Lung (tissue), 12 donors: ENCODE data around the gene PARP4. TPM values are rescaled to one million over a fixed set of nuclear protein-coding genes. Genes with fewer than 3 reads are reported as not detected.
"Not testable (repeated sequence)": the region's sequence is repeated elsewhere in the genome, so short reads cannot be mapped to it uniquely, and the experiment has no call there.

Experiments
- ATAC-seq: fragments of 200-7000 bp; cut with Tn5 transposase; one replicate; pipeline ENCODE4 v1.9.1; 2020; ENCODE audit warnings: moderate number of reproducible peaks; ENCODE audit not compliant: insufficient read depth, low FRiP score
- DNase-seq, 3 donors: peaks; one replicate each; pipeline ENCODE4 v3.0.0-alpha.2; 2013 to 2017
- H3K27ac ChIP-seq, 2 donors: one replicate each; pipeline ENCODE4 v1.5.1; 2013; ENCODE audit warnings: mild to moderate bottlenecking in 2 of 2, moderate library complexity in 2 of 2, control low read depth in 1 of 2, inconsistent platforms in 1 of 2, low read depth in 1 of 2, low read length in 1 of 2
- H3K27me3 ChIP-seq, 3 donors: one replicate each; pipeline ENCODE4 v1.5.1; 2013; ENCODE audit warnings: low read length in 2 of 3; ENCODE audit not compliant: control insufficient read depth in 3 of 3, insufficient read depth in 3 of 3
- H3K36me3 ChIP-seq, 4 donors: one replicate each; pipeline ENCODE4 v1.5.1; 2013; ENCODE audit warnings: low read length in 4 of 4, mild to moderate bottlenecking in 1 of 4, moderate library complexity in 1 of 4; ENCODE audit not compliant: control insufficient read depth in 4 of 4, insufficient read depth in 4 of 4
- H3K4me1 ChIP-seq, 5 donors: one replicate each; pipeline ENCODE4 v1.5.1; 2013; ENCODE audit warnings: low read length in 5 of 5, mild to moderate bottlenecking in 2 of 5, moderate library complexity in 1 of 5; ENCODE audit not compliant: control insufficient read depth in 5 of 5, insufficient read depth in 5 of 5
- H3K4me3 ChIP-seq: one replicate; pipeline ENCODE4 v1.5.1; 2013; ENCODE audit warnings: mild to moderate bottlenecking, control low read depth, moderate library complexity
- H3K9ac ChIP-seq, 2 donors: one replicate each; pipeline ENCODE4 v1.5.1; 2013; ENCODE audit warnings: low read length in 2 of 2, control low read depth in 1 of 2; ENCODE audit not compliant: insufficient read depth in 1 of 2
- H3K9me3 ChIP-seq, 4 donors: one replicate each; pipeline ENCODE4 v1.5.1; 2013; ENCODE audit warnings: low read length in 3 of 4, mild to moderate bottlenecking in 1 of 4, moderate library complexity in 1 of 4; ENCODE audit not compliant: control insufficient read depth in 4 of 4, insufficient read depth in 3 of 4
- CTCF ChIP-seq: IDR thresholded peaks from 2 replicates; pipeline ENCODE4 v1.5.1; 2012; ENCODE audit warnings: mild to moderate bottlenecking; ENCODE audit errors: control extremely low read depth, extremely low read depth
- WGBS, 2 donors: extraction: QIAGEN DNeasy Blood & Tissue Kit; methylation state at CpG; one replicate each; pipeline ENCODE4 v1.1.7; 2013; 5-methylcytosine and 5-hydroxymethylcytosine counted together
- polyA plus RNA-seq, 2 donors: library from polyadenylated mRNA; stranded (reverse); fragments of 200-250 nt; gene quantifications; one replicate each; pipeline ENCODE4 v1.2.1, GENCODE V29; 2013
- total RNA-seq, 2 donors: library from RNA; depleted of rRNA in 1 of 2; stranded (reverse); fragments of >200 nt in 1 of 2; gene quantifications; one replicate each; pipeline ENCODE4 v1.2.1, GENCODE V29; 2014 to 2021
- donor health status: control.
- donor health status: control.
- donor health status: Bipolar disorder and iron deficiency.
- donor health status: healthy.
- donor health status: DM: yes; HTN: yes; CAD: no.

PARP4 gene
- total and polyA plus RNA-seq, 4 donors: 18.4 to 61.1 (median 46.2) TPM

DNA sequence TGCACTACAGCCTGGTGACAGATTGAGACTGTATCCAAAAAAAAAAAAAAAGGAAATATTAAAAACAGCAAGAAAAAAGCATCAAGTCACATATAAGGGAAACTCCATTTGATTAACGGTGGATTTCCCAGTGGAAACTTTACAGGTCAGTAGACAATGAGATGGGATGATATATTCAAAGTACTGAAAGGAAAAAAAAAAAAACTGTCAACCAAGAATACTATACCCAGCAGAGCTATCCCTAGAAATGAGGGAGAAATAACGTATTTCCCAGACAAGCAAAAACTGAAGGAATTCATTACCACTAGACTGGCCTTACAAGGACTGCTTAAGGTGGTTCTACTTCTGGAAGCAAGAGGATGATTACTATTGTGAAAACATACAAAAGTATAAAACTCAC, 115.8 kb downstream of the PARP4 start:
- Histone ChIP-seq H3K4me1 (no peaks in the 10 kb centered on the region), H3K27ac (no peak overlapping the region), H3K9me3 (peaks cover 0 to 9% (median 2%) of the 10 kb centered on the region in 4 donors), H3K9ac (no peak overlapping the region), H3K4me3 (no peak overlapping the region), H3K36me3 (no peaks in the 10 kb centered on the region), H3K27me3 (no peaks in the 10 kb centered on the region)
- DNase-seq (no peak), ATAC-seq (no peak)
- 93 to 94% methylated on average over 2 of the region's 2 CpGs for WGBS, 2 donors
- TF ChIP-seq CTCF: no peak

DNA sequence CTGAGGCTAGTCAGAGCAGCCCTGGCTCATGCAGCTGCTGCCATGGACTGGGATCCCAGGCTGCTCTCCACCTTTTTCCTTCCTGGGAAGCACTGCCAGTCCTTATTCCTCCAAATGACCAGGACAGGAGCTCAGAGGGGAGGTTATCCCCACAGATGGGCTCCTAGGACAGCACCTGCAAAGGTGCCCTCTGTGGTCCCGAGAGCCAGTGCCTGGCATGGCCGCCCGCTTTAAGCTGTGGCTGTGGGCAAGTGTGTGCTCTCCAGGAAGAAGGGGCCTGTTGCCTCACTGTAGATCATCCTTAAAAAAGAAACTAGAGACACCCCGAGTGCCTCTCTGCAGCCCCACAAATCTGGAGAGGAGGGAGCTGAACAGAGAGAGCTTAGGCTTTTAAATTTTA, 119.6 kb downstream of the PARP4 start:
- peaks cover 0 to 9% (median 2%) of the 10 kb centered on the region in 4 donors for H3K9me3 ChIP-seq
- H3K4me3 ChIP-seq: no peak overlapping the region
- H3K27me3 ChIP-seq: no peaks in the 10 kb centered on the region
- TF ChIP-seq CTCF: no peak
- no peak overlapping the region for H3K9ac ChIP-seq
- H3K4me1 ChIP-seq: no peaks in the 10 kb centered on the region
- H3K36me3 ChIP-seq: no peaks in the 10 kb centered on the region
- WGBS, 2 donors: 92 to 93% methylated on average over 4 of the region's 4 CpGs
- no peak for ATAC-seq
- no peak overlapping the region for H3K27ac ChIP-seq
- DNase-seq: no peak

GRCh38 chr13:24391771-24392683, 120.6 kb downstream of the PARP4 start:
- H3K9me3 ChIP-seq, H3K4me1 ChIP-seq, H3K9ac ChIP-seq, DNase-seq, H3K36me3 ChIP-seq, H3K4me3 ChIP-seq, ATAC-seq, H3K27me3 ChIP-seq, H3K27ac ChIP-seq: not testable (repeated sequence)
- WGBS, 2 donors: 88% methylated on average over 25 of the region's 27 CpGs

DNA sequence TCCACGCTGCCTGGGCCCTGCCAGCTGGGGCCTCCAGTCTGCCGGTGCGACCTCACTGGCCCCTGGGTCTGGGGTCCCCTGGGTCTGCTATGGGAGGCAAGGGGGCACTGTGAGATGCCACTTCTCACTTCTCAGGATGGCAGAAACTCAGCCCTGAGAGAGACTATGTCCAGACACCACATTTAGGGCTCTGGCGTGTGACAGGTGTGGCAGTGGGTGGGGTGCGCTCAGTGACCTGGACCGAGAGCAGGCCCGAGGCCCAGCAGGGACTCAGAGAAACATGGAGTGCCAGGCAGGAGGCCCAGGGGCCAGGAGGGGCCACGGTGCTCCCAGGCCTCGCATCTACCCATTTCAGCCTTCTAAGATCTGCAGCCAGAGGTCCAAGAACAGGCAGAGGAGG, 121.8 kb downstream of the PARP4 start:
- not testable (repeated sequence) for H3K9ac ChIP-seq, H3K27me3 ChIP-seq, H3K9me3 ChIP-seq, H3K36me3 ChIP-seq, ATAC-seq, DNase-seq, H3K4me3 ChIP-seq, H3K27ac ChIP-seq, H3K4me1 ChIP-seq
- 88 to 92% methylated on average over 7 to 9 of the region's 9 CpGs for WGBS, 2 donors
